Suprapubic skin (tissue), 4 donors: Measurements from ENCODE around the gene COPZ1.

Experiments used
- EP300 ChIP-seq: sonication (generic); formaldehyde crosslinking; IDR thresholded peaks from one replicate; pipeline ENCODE4 v1.6.1; 2017; ENCODE audit warnings: antibody characterized with exemption
- POLR2A ChIP-seq, 2 donors: fragments of 450-650 bp; IDR thresholded peaks; one replicate each; pipeline ENCODE4 v1.6.1; 2017; ENCODE audit warnings: antibody characterized with exemption in 2 of 2, mild to moderate bottlenecking in 2 of 2, moderate library complexity in 2 of 2
- POLR2AphosphoS5 ChIP-seq, 3 donors: sonication (generic); formaldehyde crosslinking; IDR thresholded peaks; one replicate each; pipeline ENCODE4 v1.6.1; 2017; ENCODE audit warnings: antibody characterized with exemption in 3 of 3
- TF ChIP-seq, protein P1 (sequence below), 2 donors: fragments of 200-600 bp in 1 of 2; fragments of 450-650 bp in 1 of 2; sonication (generic) in 1 of 2; IDR thresholded peaks; one replicate each; pipeline ENCODE4 v1.5.1; 2016 to 2019; ENCODE audit warnings: antibody characterized with exemption in 2 of 2, mild to moderate bottlenecking in 1 of 2, moderate library complexity in 1 of 2

GRCh38 chr12:54349036-54349435 lies 24.1 kb downstream of the COPZ1 start:
- TF ChIP-seq, protein P1, sequence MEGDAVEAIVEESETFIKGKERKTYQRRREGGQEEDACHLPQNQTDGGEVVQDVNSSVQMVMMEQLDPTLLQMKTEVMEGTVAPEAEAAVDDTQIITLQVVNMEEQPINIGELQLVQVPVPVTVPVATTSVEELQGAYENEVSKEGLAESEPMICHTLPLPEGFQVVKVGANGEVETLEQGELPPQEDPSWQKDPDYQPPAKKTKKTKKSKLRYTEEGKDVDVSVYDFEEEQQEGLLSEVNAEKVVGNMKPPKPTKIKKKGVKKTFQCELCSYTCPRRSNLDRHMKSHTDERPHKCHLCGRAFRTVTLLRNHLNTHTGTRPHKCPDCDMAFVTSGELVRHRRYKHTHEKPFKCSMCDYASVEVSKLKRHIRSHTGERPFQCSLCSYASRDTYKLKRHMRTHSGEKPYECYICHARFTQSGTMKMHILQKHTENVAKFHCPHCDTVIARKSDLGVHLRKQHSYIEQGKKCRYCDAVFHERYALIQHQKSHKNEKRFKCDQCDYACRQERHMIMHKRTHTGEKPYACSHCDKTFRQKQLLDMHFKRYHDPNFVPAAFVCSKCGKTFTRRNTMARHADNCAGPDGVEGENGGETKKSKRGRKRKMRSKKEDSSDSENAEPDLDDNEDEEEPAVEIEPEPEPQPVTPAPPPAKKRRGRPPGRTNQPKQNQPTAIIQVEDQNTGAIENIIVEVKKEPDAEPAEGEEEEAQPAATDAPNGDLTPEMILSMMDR (IDR thresholded peaks at IDR 0.05): no peak
- no peak for TF ChIP-seq POLR2AphosphoS5 (IDR thresholded peaks at IDR 0.05)
- no peak for TF ChIP-seq POLR2A (IDR thresholded peaks at IDR 0.05)
- TF ChIP-seq EP300: no peak
